HG03521 (cell line): ENCODE results near the gene SAMD13.

Source experiments
- ATAC-seq: cut with Tn5 transposase; IDR thresholded peaks from one replicate; pipeline ENCODE4 v1.9.1; 2021; ENCODE audit warnings: mild to moderate bottlenecking, moderate library complexity; ENCODE audit not compliant: unreplicated experiment

The SAMD13 gene

DNA sequence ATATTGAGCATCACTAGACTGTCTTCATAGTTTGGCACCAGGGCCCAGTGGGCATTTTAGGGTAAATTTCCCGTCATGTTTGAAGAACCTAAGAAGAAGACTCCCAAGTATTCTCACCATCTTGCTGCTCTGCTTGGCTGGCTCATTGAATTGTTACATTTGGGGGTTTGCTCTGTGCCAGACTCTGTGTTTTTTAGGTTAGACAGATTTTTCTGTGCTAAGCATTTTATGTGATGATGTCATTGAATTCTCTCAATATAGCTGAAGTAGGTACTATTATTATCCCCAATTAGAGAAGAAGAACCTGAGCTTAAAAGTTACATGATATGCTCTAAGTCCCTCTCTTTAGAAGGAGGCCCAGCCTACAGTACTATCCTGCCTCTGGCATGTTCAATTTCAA is 68.8 kb downstream of the SAMD13 start:
- ATAC-seq: no peak

GRCh38 chr1:84370831-84371394 is 69.4 kb downstream of the SAMD13 start:
- no peak for ATAC-seq

DNA sequence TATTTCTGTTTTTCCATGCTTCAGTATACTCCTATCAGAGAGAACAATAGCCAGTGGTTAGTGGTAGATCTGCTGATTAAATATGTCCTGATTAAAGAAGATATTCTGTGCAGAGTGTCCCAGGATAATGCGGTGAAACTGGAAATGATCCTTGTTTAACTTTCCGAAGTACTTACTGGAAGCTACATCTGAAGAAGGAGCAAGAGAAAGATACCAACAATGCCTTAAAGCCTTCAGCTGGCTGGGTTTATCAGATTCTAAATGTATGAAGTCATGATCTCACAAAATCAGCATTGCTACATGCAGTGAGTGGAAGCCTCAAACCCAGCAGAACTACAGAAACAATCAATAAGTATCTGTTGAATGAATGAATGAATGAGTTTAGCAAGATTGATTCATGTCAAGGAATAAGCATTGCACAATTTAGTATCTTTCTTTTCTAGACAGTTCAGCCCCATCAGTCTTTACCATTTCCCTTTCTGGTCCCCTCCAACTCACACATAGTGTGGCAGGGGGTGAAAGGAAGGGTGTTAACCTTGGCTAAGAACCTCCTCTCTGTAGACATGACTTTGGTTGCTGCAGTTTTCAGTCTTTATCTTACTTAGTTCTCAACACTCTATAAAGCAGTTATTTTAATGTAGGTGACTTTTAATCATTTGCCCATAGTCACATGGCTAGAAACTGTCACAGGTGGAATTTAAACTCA is 72.1 kb downstream of the SAMD13 start:
- no peak for ATAC-seq

DNA sequence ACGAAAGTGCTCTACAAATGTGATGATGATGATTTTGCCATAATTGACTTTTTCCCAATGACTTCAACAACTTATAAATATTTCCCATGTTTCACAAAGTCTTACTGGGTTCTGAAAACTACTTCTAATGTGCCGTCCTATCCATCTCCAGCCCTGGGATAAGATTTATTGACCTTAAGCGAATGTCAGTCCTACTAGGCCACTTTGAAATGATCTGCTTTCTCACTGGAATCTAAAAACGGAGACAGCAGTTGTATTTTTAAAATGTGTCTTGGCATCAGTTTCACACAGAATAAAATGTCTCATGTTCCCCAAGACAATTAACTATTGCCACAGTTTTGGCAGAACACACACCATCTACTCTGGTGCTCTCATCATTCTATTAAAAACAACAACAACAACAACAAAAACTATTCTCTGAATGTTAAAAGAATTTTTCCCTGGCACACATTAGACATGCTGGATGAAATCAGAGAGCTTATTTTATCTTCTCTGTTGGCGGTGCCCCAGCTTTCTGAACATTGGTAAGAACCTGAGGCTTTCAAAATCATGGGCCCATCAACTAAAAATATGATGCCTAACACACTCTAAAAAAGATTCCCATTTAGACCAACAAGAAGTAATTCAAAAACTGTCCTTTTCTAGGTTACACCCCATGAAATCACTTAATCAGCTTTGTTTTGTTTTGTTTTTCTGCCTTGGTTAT is 73.6 kb downstream of the SAMD13 start:
- no peak for ATAC-seq

GRCh38 chr1:84376000-84376910 is 74.7 kb downstream of the SAMD13 start:
- no peak for ATAC-seq

DNA sequence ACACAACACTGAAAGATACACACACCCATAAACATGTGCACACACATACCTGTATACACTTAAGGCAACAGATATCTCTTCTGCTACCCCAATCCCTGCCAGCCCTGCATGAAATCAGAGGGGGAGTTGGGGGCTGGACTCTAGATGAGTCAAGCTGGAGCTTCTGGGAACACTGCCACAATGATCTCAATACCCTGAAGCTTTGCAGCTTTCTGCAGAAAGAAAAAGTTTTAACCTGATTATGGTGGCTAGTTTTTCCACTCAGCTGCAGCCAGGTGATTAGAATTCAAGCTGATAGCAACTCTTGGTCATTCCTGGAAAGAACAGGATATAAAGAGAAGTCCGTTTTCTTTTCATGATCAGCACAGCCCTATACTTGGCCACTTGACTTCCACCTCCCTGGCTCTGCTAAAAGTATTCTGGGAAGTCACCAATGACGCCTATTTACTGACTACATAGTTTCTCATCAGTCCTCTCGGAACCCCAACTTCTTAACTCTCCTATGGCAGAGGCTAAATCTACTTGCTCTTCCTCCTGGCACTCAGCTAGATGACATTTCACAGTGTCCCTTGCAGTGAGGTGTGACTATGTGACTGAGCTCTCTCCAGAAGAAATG is 76.1 kb downstream of the SAMD13 start:
- no peak for ATAC-seq

- ATAC-seq: no peak
Observed at GRCh38 chr1:84379138-84379916, 77.8 kb downstream of the SAMD13 start.

DNA sequence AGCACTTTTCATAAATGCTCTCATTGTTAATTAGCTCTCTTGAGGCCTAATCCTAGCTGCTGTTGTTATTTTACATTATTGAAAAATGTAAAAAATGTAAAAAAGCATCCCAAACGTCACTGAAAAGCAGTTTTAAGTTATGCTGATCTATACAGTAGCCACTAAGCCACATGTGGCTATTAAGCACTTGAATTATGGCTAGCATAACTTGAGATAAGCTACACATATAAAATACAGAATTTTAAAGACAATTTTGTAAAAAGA is 78.3 kb downstream of the SAMD13 start:
- ATAC-seq: no peak

DNA sequence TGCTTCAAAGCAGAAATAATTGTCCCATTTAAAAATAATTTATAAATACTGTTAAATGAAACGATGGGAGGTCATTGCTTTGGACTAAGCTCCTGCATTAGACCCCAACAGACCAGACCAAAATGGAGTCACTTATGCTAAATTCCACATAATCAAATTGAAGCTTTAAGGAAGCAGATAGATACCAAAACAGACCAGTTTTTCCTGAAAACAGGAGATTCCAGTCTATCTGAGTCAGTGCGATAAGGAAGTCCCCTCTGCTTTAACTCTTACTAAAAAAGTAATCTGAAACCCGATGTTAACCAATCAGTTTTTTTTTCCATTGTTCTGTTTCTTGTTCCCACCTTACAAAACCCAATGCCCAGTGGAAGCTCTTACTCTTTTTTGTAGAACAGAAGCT is 80.6 kb downstream of the SAMD13 start:
- no peak for ATAC-seq

GRCh38 chr1:84385347-84385746 is 83.8 kb downstream of the SAMD13 start:
- no peak for ATAC-seq

GRCh38 chr1:84386716-84387479 is 85.4 kb downstream of the SAMD13 start:
- ATAC-seq: no peak

GRCh38 chr1:84387480-84388163 is 86.1 kb downstream of the SAMD13 start:
- no peak for ATAC-seq

DNA sequence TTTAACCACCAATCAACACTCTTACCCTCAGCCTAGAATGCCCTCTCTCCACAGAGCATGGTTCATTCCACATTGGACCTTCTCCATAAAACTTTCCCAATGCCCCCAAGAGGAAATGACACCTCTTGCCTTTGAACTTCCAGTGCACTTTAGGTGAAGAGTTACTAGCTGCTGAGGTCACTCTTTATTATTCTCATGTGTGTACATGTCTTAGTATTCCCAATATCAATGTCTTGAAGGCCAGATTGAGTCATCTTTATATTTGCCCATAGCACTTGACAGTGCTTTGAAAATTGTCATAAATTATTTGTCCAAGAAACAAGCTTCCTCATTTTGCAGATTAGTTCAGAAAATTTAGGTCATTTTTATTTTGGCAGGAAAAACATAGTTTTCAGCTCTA is 88.7 kb downstream of the SAMD13 start:
- no peak for ATAC-seq

GRCh38 chr1:84398175-84399155 is 97.0 kb downstream of the SAMD13 start, which contains the start of gene DNASE2B:
DNASE2B (plus strand) TSS chr1:84398484; CDS start chr1:84398565, 81 bp downstream.
- no peak for ATAC-seq
